Body of pancreas (tissue), 4 donors: ENCODE results near the gene CDKN1C.

Source experiments
- POLR2A ChIP-seq, 3 donors: fragments of 450-650 bp; IDR thresholded peaks; one replicate each; pipeline ENCODE4 v1.6.1; 2016; ENCODE audit warnings: antibody characterized with exemption in 3 of 3, mild to moderate bottlenecking in 2 of 3
- TF ChIP-seq, protein P1 (sequence below), 7 experiments: fragments of 450-650 bp in 4 of 7; fragments of 200-600 bp in 3 of 7; sonication (generic) in 3 of 7; IDR thresholded peaks; one replicate each; pipeline ENCODE4 v1.5.1; 2016 to 2019; ENCODE audit warnings: antibody characterized with exemption in 7 of 7

DNA sequence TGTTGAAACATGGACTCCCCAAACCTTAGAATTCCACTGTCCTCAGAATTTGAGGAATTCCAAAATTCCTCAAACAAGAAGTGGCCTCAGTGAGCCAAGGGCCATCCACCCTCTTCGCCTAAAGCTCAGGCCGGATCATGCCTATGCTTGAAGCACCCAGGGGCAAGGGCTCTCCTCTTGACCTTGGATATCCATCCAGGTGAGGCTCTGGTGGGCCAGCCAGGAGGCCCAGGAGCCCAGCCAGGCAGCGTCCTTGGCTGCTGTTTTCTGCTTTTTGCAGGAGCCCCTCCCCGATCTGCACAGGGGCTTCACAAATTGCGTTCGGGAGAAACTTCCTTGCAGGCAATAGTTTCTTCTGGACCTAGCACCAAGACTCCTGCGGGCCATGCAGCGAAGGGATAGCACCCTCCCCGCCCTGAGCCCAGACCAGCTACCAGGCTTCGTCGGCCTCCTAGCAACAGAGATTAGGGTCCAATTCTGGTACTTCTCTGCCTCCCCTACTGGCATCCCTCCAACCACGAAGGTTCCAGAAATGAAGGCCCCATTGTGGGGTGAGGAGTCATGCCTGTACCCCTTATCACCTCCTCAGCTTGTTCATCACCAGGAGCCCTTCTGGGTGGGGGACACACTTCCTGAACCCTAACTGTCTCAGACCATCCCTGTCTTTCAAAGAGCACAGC, 41.7 kb upstream of the CDKN1C start:
- TF ChIP-seq, protein P1, sequence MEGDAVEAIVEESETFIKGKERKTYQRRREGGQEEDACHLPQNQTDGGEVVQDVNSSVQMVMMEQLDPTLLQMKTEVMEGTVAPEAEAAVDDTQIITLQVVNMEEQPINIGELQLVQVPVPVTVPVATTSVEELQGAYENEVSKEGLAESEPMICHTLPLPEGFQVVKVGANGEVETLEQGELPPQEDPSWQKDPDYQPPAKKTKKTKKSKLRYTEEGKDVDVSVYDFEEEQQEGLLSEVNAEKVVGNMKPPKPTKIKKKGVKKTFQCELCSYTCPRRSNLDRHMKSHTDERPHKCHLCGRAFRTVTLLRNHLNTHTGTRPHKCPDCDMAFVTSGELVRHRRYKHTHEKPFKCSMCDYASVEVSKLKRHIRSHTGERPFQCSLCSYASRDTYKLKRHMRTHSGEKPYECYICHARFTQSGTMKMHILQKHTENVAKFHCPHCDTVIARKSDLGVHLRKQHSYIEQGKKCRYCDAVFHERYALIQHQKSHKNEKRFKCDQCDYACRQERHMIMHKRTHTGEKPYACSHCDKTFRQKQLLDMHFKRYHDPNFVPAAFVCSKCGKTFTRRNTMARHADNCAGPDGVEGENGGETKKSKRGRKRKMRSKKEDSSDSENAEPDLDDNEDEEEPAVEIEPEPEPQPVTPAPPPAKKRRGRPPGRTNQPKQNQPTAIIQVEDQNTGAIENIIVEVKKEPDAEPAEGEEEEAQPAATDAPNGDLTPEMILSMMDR (IDR thresholded peaks at IDR 0.05): no peak
- TF ChIP-seq POLR2A (IDR thresholded peaks at IDR 0.05): no peak
